ENCODE measurements around the gene CCDC142. TPM values are rescaled to one million over a fixed set of nuclear protein-coding genes. Genes with fewer than 3 reads are reported as not detected.

Gene CCDC142
- total RNA-seq, 4 donors from 2014 or later, result 7.3 to 41.6 (median 13.7) TPM

GRCh38 chr2:74529357-74530238 is 46.8 kb upstream of the CCDC142 start, which contains the start of the genes AUP1 and HTRA2:
TSS of gene AUP1 (minus strand) at chr2:74529706. CDS start at chr2:74529629, 77 bp downstream.
TSS of gene HTRA2 (plus strand) at chr2:74529933. CDS start at chr2:74530007, 74 bp downstream.
- peaks cover 0 to 64% of the 10 kb centered on the region in 2 donors for H3K36me3 ChIP-seq

GRCh38 chr2:74528600-74529356 is 46.0 kb upstream of the CCDC142 start:
- H3K36me3 ChIP-seq, result peaks cover 0 to 55% of the 10 kb centered on the region in 2 donors
- ATAC-seq, result no peak
- H3K4me3 ChIP-seq, result peak overlapping the region; percentile 80 to 94
- H3K4me1 ChIP-seq, result peaks cover 2 to 44% (median 15%) of the 10 kb centered on the region in 3 donors
- no peaks in the 10 kb centered on the region for H3K9me3 ChIP-seq
- H3K27ac ChIP-seq, result peak overlapping the region; percentile 62 to 92 (median 90)
- TF ChIP-seq EP300 (IDR thresholded peaks at IDR 0.05) (no peak), POLR2AphosphoS5 (IDR thresholded peaks at IDR 0.05) (no peak), POLR2A (IDR thresholded peaks at IDR 0.05) (no peak), CTCF (IDR thresholded peaks at IDR 0.05) (no peak)
- 0 to 22% methylated on average over 10 to 19 of the region's 29 CpGs for WGBS, 2 donors (ENCODE audit: low coverage in 1 of 2)
- no peaks in the 10 kb centered on the region for H3K27me3 ChIP-seq

More at GRCh38 chr2:74529357-74530238, 46.8 kb upstream of the CCDC142 start, which contains the start of the genes AUP1 and HTRA2:
- no peaks in the 10 kb centered on the region for H3K9me3 ChIP-seq
- H3K4me3 ChIP-seq, result peak within 1 kb of the TSS; percentile 80 to 94
- peak in 2 of 4 experiments; percentile 7 to 10 for TF ChIP-seq CTCF (IDR thresholded peaks at IDR 0.05)
- TF ChIP-seq POLR2A (IDR thresholded peaks at IDR 0.05), result peak; percentile 82 to 84
- no peak for TF ChIP-seq EP300 (IDR thresholded peaks at IDR 0.05)
- TF ChIP-seq POLR2AphosphoS5 (IDR thresholded peaks at IDR 0.05), result peak; percentile 91
- peaks cover 2 to 44% (median 15%) of the 10 kb centered on the region in 3 donors for H3K4me1 ChIP-seq
- no peaks in the 10 kb centered on the region for H3K27me3 ChIP-seq
- ATAC-seq, result peak; percentile 97
- WGBS, 2 donors (ENCODE audit: low coverage in 1 of 2), result no CpG with 5 or more reads among the region's 87 CpGs
- H3K27ac ChIP-seq, result peak within 1 kb of the TSS; percentile 62 to 92 (median 90)

DNA sequence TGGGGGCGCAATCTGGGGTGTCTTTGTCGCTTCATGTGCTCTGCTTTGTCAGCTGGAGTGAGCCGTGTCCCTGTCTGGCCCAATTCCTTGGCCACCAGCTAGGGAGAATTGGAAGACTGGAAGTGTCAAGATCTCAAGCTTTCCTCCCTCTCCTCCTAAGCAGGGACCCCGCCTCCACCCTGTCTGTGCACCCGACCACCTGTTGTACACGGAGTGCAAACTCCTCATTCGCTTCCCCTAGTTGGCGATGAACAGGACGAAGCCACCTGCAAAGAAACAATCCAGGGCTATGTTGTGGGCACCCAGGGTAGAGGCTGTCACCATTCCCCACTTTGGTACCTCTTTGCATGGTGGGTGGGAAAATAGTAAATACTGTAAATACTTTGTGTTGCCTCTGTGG is 44.9 kb upstream of the CCDC142 start:
- TF ChIP-seq EP300 (IDR thresholded peaks at IDR 0.05) (no peak), CTCF (IDR thresholded peaks at IDR 0.05) (no peak), POLR2AphosphoS5 (IDR thresholded peaks at IDR 0.05) (no peak), POLR2A (IDR thresholded peaks at IDR 0.05) (no peak)
- Histone ChIP-seq H3K4me1 (peaks cover 2 to 44% (median 15%) of the 10 kb centered on the region in 3 donors), H3K36me3 (peaks cover 0 to 45% of the 10 kb centered on the region in 2 donors), H3K9me3 (no peaks in the 10 kb centered on the region), H3K27ac (no peak overlapping the region), H3K27me3 (no peaks in the 10 kb centered on the region), H3K4me3 (no peak overlapping the region)
- WGBS, 2 donors (ENCODE audit: low coverage in 1 of 2), result 92 to 95% methylated on average over 3 to 5 of the region's 9 CpGs
- ATAC-seq, result no peak

DNA sequence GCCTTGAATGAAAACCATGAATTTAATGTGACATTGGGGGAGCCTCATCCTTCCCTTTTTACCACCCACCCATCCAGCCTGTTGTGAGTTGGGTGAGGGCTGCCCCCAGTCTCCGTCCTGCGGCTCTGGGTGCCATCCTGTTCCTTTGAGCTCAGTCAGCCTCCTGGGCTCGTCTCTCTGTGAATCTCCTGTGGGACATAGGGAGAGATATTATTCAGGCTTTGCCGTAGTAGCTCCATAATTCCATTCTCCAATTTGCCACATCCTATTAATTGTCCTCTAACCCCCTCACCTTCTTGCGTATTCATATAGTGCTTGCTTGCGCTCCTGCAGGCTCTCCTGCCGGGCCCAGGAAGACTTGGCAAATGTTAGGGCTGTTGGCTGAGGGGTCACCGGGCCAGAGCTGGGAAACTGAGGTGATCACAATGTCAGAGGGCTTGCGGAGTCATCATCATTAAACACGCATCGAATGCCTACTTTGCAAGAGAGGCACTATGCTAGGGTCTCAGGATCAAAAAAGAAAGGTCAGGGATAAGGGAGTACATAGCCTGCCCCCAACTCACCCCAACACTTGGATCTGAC is 43.9 kb upstream of the CCDC142 start:
- TF ChIP-seq CTCF (IDR thresholded peaks at IDR 0.05), result no peak
- TF ChIP-seq POLR2A (IDR thresholded peaks at IDR 0.05), result no peak
- no peak for TF ChIP-seq EP300 (IDR thresholded peaks at IDR 0.05)
- TF ChIP-seq POLR2AphosphoS5 (IDR thresholded peaks at IDR 0.05), result no peak
- Histone ChIP-seq H3K27ac (no peak overlapping the region), H3K27me3 (no peaks in the 10 kb centered on the region), H3K4me3 (no peak overlapping the region), H3K4me1 (peaks cover 2 to 36% (median 15%) of the 10 kb centered on the region in 3 donors), H3K9me3 (no peaks in the 10 kb centered on the region), H3K36me3 (peaks cover 0 to 35% of the 10 kb centered on the region in 2 donors)
- ATAC-seq, result no peak
- WGBS, 2 donors (ENCODE audit: low coverage in 1 of 2), result 83 to 96% methylated on average over 1 to 5 of the region's 11 CpGs
